HG02588 (cell line): ENCODE data around the gene ERN1.
A peak's percentile ranks its signal among the peaks of the same experiment; 100 is the strongest.
"Not testable (repeated sequence)": the region's sequence is repeated elsewhere in the genome, so short reads cannot be mapped to it uniquely, and the experiment has no call there.

Experiments
- ATAC-seq: cut with Tn5 transposase; IDR thresholded peaks from one replicate; pipeline ENCODE4 v1.9.1; 2021; ENCODE audit warnings: mild to moderate bottlenecking, moderate library complexity; ENCODE audit not compliant: unreplicated experiment

The ERN1 gene

GRCh38 chr17:64039106-64039400, 90.9 kb downstream of the ERN1 start:
- ATAC-seq: no peak

GRCh38 chr17:64038331-64039105, 91.4 kb downstream of the ERN1 start:
- no peak for ATAC-seq

- ATAC-seq: no peak
Observed at GRCh38 chr17:64037802-64038201, 92.1 kb downstream of the ERN1 start.

- no peak for ATAC-seq
Observed at GRCh38 chr17:64037180-64037579, 92.8 kb downstream of the ERN1 start.

- ATAC-seq: no peak
Observed at GRCh38 chr17:64036198-64036922, 93.6 kb downstream of the ERN1 start.

GRCh38 chr17:64032081-64032480, 97.9 kb downstream of the ERN1 start:
- ATAC-seq: no peak

GRCh38 chr17:64028874-64029464, 101.0 kb downstream of the ERN1 start:
- no peak for ATAC-seq

GRCh38 chr17:64025732-64026294, 104.1 kb downstream of the ERN1 start:
- peak; percentile 52 for ATAC-seq

- no peak for ATAC-seq
Observed at GRCh38 chr17:64024781-64025731, 104.9 kb downstream of the ERN1 start.

GRCh38 chr17:64024215-64024654, 105.7 kb downstream of the ERN1 start:
- ATAC-seq: no peak

GRCh38 chr17:64022611-64023063, 107.3 kb downstream of the ERN1 start:
- no peak for ATAC-seq

- ATAC-seq: peak; percentile 55
Observed at GRCh38 chr17:64020056-64020766, 109.7 kb downstream of the ERN1 start, which contains the start of gene ICAM2. Gene ICAM2 (minus strand): TSS chr17:64020633. CDS start chr17:64006691, 13,942 bp downstream.

- ATAC-seq: not testable (repeated sequence)
Observed at GRCh38 chr17:64019551-64019961, 110.4 kb downstream of the ERN1 start.

GRCh38 chr17:64017381-64017980, 112.5 kb downstream of the ERN1 start:
- no peak for ATAC-seq

GRCh38 chr17:64016974-64017373, 113.0 kb downstream of the ERN1 start:
- no peak for ATAC-seq

GRCh38 chr17:64016231-64016784, 113.6 kb downstream of the ERN1 start:
- no peak for ATAC-seq

GRCh38 chr17:64015447-64015846, 114.5 kb downstream of the ERN1 start:
- no peak for ATAC-seq

- no peak for ATAC-seq
Observed at GRCh38 chr17:64009571-64010402, 120.2 kb downstream of the ERN1 start.
